Measurements from ENCODE around the gene USP49.

The USP49 gene

DNA sequence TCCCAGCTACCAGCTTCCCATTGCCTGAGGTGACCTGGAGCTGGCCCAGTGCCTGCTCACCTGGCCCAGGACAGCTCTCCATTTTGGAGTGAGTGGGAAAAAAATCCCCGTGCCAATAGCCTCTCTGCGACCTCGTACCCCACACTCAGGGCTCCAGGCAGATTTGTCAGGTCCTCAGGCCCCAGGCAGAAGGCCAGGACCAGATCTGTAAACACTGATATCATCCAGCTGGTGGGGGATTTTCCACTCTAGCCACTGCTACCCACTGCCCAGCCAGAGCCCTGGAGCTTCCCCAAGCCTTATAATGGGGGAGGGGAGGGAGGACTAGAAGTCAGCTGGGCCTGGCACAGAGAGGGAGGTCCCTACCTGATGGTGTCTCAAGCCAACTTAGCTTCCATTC lies 146.6 kb downstream of the USP49 start:
- FAIRE-seq, result no peak

DNA sequence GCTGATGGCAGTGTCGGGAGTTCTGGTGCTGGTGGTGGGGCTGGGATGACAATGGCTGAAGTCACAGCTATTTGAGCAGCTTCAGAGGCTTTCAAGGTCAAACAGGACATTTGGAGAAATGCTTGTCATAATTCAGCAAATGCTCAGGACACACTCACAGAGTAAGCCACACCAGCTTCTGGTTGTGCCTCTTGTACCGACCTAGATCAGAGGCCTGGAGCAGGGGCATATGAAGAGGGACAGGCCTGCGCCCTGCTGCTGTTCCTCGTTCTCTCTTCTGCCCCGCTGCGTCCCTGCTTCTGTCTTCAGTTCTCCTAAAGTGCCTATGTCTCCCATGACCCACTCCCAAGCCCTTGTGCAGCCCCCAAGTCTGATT lies 147.1 kb downstream of the USP49 start:
- no peak for FAIRE-seq

DNA sequence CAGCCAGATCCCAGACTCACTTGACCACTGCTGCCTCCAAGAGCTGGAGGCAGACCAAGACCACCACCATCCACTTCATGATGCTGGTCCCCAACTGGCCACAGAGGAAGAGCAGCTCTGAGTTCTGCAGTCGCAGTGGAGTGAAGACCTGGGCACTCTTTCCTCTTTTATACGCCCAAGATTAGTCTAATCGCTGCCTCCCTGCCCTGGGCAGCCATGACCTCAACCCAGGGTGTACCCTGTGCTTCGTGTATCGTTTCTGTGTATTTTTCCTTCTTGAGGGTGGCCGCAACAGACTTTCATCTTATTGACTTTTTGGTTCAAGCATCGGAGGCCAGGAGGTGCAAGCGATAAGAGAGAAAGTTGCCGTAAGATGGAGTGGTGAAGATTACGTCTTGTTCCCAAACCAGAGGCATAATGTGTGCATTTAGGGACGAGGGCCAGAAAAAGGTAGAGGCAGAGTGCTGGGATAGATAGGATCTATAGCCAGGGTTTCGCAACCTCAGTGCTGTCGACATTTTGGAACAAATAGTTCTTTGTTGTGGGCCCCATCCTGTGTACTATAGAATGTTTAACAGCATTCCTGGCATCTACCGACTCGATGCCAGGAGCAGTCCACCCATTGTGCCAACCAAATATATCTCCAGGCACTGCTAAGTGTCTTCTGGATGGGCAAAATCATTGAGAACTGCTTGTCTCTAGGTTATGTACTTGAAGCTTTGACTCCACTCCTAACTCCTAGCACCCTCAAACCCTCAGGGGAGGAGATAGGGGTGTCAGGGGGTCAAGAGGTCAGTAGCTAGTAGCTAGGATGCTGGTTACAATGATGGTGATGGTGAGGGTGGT lies 147.7 kb downstream of the USP49 start, which contains the start of gene PGC:
TSS of gene PGC (minus strand) at position 142 of the 846 bp plus-strand sequence. CDS start at position 79, 63 bp downstream.
- no peak for FAIRE-seq

- no peak for FAIRE-seq
Measured at GRCh38 chr6:41746107-41746506, 149.1 kb downstream of the USP49 start.

DNA sequence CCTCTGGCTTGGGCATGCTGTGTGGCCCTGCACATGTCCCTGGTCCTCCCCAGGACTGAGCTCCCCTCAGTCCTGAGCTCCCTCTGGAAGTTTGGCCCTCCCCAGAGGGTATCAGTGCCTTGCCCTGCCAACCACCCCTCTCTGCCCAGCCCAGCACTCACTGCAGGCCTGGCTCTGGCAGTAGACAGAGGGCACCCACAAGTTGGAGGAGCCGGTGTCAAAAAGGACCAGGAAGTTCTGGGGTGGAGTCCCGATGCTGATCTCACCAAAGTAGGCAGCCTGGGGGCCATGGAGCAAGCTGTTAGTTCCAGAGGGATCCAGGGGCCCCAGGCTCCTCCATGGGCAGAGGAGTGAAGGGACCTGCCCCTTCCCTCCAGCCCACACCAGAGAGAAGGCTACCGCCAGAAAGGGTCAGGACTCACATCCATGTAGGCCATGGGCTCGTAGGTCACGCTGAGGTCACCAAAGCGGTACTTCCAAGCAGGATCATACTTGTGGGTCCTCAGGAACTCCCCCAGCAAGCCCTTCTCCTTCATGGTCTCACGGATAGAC lies 150.9 kb downstream of the USP49 start:
- FAIRE-seq, result no peak

GRCh38 chr6:41743406-41744235 lies 151.6 kb downstream of the USP49 start:
- FAIRE-seq, result no peak

DNA sequence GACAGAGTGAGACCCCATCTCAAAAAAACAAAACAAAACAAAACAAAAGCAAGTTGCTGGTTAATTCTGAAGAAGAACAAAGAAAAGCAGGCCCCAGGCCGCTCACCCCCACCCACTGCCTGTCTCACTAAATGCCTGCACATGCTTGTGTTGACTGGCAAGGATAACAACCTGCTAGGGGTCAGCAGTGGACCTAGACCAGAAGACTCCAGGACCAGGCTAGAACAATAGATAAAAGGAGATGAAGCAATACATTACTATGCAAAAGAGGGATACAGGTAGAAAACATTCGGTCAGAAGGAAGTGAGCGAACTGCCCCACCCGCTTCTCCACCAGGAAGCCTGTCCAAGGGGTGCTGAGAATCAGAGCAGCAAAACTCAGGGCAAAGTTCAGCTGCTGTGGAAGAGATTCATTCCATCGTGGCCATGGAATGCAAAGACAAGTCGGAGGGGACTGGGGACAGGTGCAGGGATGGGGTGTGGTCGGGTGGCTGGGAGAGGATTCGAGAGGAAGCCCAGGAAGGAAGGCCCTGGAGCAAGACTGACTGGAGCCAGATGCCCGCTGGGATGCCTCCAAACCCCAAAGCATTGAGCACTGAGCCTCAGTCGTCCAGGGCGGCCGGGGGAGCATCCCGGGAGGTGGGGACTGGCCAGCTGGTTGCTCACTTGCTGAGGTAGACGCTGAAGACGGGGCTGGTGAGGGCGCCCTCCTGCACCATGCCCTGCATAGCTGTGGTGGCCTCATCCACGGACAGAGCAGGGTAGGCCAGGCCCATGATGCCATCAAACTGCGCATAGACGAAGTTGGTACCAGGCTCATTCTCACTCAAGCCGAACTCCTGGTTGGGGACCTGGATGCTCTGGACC lies 153.3 kb downstream of the USP49 start:
- no peak for FAIRE-seq

- FAIRE-seq, result no peak
Measured at GRCh38 chr6:41740366-41741162, 154.6 kb downstream of the USP49 start.
